HG03571 (cell line): Measurements from ENCODE around the gene GARS1.
"Not testable (repeated sequence)": the region's sequence is repeated elsewhere in the genome, so short reads cannot be mapped to it uniquely, and the experiment has no call there.

ENCODE experiments used
- ATAC-seq: cut with Tn5 transposase; IDR thresholded peaks from one replicate; pipeline ENCODE4 v1.9.1; 2021; ENCODE audit not compliant: unreplicated experiment

The GARS1 gene

GRCh38 chr7:30594540-30595435 is at the start of gene GARS1:
TSS of gene GARS1 (plus strand) at chr7:30594878. CDS start at chr7:30594922, 44 bp downstream.
- ATAC-seq = peak; percentile 87

- ATAC-seq = no peak
These were observed 48.7 kb upstream of the GARS1 start for GRCh38 chr7:30545791-30546555.

- no peak for ATAC-seq
These were observed 48.1 kb upstream of the GARS1 start for GRCh38 chr7:30546596-30546995.

GRCh38 chr7:30548845-30549244 is 45.8 kb upstream of the GARS1 start:
- no peak for ATAC-seq

- no peak for ATAC-seq
These were observed 44.7 kb upstream of the GARS1 start for GRCh38 chr7:30549931-30550493.

- no peak for ATAC-seq
These were observed 42.3 kb upstream of the GARS1 start for GRCh38 chr7:30552330-30552729.

GRCh38 chr7:30553141-30553540 is 41.5 kb upstream of the GARS1 start:
- no peak for ATAC-seq

- no peak for ATAC-seq
These were observed 41.1 kb upstream of the GARS1 start for GRCh38 chr7:30553546-30553945.

- ATAC-seq = no peak
These were observed 39.2 kb upstream of the GARS1 start for GRCh38 chr7:30555525-30555924.

- no peak for ATAC-seq
These were observed 37.8 kb upstream of the GARS1 start for GRCh38 chr7:30556840-30557239.

- no peak for ATAC-seq
These were observed 37.4 kb upstream of the GARS1 start for GRCh38 chr7:30557245-30557644.

GRCh38 chr7:30559611-30560010 is 35.1 kb upstream of the GARS1 start:
- no peak for ATAC-seq

GRCh38 chr7:30561389-30561788 is 33.3 kb upstream of the GARS1 start:
- no peak for ATAC-seq

- ATAC-seq = no peak
These were observed 32.2 kb upstream of the GARS1 start for GRCh38 chr7:30562498-30562897.

- no peak for ATAC-seq
These were observed 31.8 kb upstream of the GARS1 start for GRCh38 chr7:30562909-30563308.

GRCh38 chr7:30563326-30563942 is 31.2 kb upstream of the GARS1 start:
- no peak for ATAC-seq

GRCh38 chr7:30564243-30564892 is 30.3 kb upstream of the GARS1 start:
- peak; percentile 80 for ATAC-seq

- no peak for ATAC-seq
These were observed 28.1 kb upstream of the GARS1 start for GRCh38 chr7:30566596-30566995.

GRCh38 chr7:30567081-30567480 is 27.6 kb upstream of the GARS1 start:
- ATAC-seq = no peak

- not testable (repeated sequence) for ATAC-seq
These were observed 24.4 kb upstream of the GARS1 start for GRCh38 chr7:30570238-30570637.
